GM20431 (cell line): Measurements from ENCODE around the gene ACY1.

Experiments used
- in situ Hi-C: fragments of 300-500 bp; cut with MseI, MboI; formaldehyde crosslinking; loops from one replicate; pipeline ENCODE4 v1.15.0; 2020; ENCODE audit warnings: low sequenced_read_pairs; ENCODE audit not compliant: unreplicated experiment

ACY1 gene

DNA sequence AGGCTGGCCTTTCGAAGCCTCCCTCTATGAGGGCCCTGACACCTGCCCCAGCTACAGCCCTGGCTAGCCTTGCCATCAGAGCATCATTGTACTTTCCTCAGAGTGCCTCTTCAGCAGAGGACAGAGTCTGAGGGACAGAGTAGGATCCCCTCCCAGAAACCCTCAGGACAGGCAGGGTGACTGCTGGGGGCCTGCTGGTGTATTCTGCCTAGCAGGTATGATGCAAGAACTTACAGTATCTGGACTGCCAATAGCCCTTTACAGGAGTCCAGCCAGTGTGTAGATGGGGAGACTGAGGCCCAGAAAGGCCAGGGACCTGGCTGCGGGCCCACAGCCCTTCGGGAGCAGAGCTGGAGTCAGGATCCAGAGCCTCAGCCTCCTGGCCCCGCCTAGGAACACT, 54.0 kb downstream of the ACY1 start:
- in situ Hi-C loops = no loop called here

DNA sequence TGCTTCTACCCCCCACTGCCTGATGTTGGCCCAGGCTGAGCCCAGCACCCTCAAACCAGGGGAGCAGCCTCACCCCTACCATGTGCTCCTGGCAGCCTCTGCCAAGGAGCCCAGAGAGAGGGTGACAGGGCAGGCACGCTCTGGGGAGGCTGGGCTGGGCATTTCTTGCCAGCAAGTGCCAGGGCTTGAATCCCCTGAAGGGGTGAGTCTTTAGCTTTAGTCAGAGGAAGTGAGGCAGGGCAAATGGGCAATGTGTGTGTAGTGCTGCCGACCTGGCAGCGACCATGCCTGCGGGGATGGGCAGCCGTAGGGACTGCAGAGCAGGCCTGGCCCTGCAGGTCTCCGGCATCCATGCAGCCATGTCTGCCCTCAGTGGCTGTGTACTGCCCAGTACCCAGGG, 54.9 kb downstream of the ACY1 start:
- in situ Hi-C loops = no loop called here
